SK-N-MC (cell line): ENCODE results near the gene PTPRO.

ENCODE experiments used
- EZH2 ChIP-seq: fragments of 200-600 bp; sonication (generic); IDR thresholded peaks from one replicate; pipeline ENCODE4 v1.6.1; 2017; ENCODE audit warnings: antibody characterized with exemption
- FOXP2 ChIP-seq: optimal IDR thresholded peaks from 2 replicates; pipeline ENCODE3; 2011; ENCODE audit warnings: mild to moderate bottlenecking, moderate library complexity; ENCODE audit not compliant: insufficient read depth; ENCODE audit errors: extremely low read length, control extremely low read depth
- POLR2AphosphoS5 ChIP-seq: IDR thresholded peaks from 2 replicates; pipeline ENCODE4 v1.6.1; 2012; ENCODE audit warnings: mild to moderate bottlenecking, low read depth, low read length, borderline replicate concordance

DNA sequence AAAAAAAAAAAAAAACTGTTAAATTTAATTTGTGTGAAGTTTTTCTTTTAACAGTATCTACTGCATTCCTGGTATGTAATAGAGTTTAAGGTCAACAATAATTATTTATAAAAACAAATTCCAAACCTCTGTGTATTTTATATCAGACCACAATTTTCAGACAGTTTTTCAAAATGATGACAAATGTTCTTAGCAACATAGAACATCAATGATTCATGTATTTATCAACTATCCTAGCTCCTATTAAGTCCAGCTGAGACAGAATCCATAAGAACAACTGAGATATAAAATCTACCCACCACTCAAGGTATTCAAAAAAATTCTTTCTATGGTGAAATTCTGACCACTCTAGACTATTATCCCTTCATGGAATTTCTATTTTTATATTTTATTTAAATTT is 322.4 kb downstream of the PTPRO start:
- TF ChIP-seq EZH2 = no peak
- no peak for TF ChIP-seq POLR2AphosphoS5
- no peak for TF ChIP-seq FOXP2
